Naive thymus-derived CD8-positive, alpha-beta T cell (primary cell): Measurements from ENCODE around the gene CTIF. TPM values are rescaled to one million over a fixed set of nuclear protein-coding genes. Genes with fewer than 3 reads are reported as not detected.

Experiments used
- ATAC-seq, 2 donors: fragments of 150-1000 bp; cut with Tn5 transposase in 1 of 2; sonication (Bioruptor Pico), chemical (Tn5 transposase) in 1 of 2; 1 replicate in 1 of 2; 2 replicates in 1 of 2; pipeline ENCODE4 v1.10.0; 2021; ENCODE audit warnings: mild to moderate bottlenecking in 2 of 2, moderate library complexity in 2 of 2
- POLR2A ChIA-PET: fragments of 350-600 bp; sonication (Branson Sonifier 250); formaldehyde crosslinking; loops from one replicate; lab custom pipeline; 2021; ENCODE audit warnings: antibody characterized with exemption; lab: Charles Lee
- DNase-seq, 10 donors: peaks; one replicate each; pipeline versions ENCODE4 v3.0.0 to v3.0.0-alpha.2; 2020 to 2022
- H3K27ac Mint-ChIP-seq, 10 donors: one replicate each; pipeline ENCODE4 v1.8.0; 2020 to 2022; ENCODE audit warnings: mild to moderate bottlenecking in 10 of 10, mixed read lengths in 10 of 10, moderate library complexity in 4 of 10, inconsistent platforms in 1 of 10
- H3K27me3 Mint-ChIP-seq, 5 donors: one replicate each; pipeline ENCODE4 v1.8.0; 2021 to 2022; ENCODE audit warnings: mixed read lengths in 5 of 5
- H3K36me3 Mint-ChIP-seq, 3 donors: one replicate each; pipeline ENCODE4 v1.8.0; 2020 to 2022; ENCODE audit warnings: mixed read lengths in 3 of 3, mild to moderate bottlenecking in 2 of 3, inconsistent platforms in 1 of 3
- H3K4me1 Mint-ChIP-seq, 4 donors: one replicate each; pipeline ENCODE4 v1.8.0; 2021 to 2022; ENCODE audit warnings: mixed read lengths in 4 of 4
- H3K4me3 Mint-ChIP-seq, 10 donors: one replicate each; pipeline ENCODE4 v1.8.0; 2020 to 2022; ENCODE audit warnings: mild to moderate bottlenecking in 10 of 10, mixed read lengths in 10 of 10, moderate library complexity in 6 of 10, inconsistent platforms in 1 of 10
- H3K9me3 Mint-ChIP-seq, 9 donors: one replicate each; pipeline ENCODE4 v1.8.0; 2020 to 2022; ENCODE audit warnings: mixed read lengths in 9 of 9, mild to moderate bottlenecking in 3 of 9, inconsistent platforms in 1 of 9, moderate library complexity in 1 of 9
- polyA plus RNA-seq, 3 donors: library from polyadenylated mRNA; unstranded; fragments of 300-500 nt; fragmentation: Illumina TruSeq; gene quantifications; one replicate each; pipeline ENCODE4 v1.2.3, GENCODE V29; 2021
- total RNA-seq, 8 experiments: library from RNA in 2 of 8; stranded (reverse) in 2 of 8; gene quantifications; one replicate each; pipeline ENCODE4 v1.2.3 and lab custom pipeline; 2021 to 2026

Gene CTIF
- total and polyA plus RNA-seq, 5 experiments from 2014 or later = 0.06 to 3.4 (median 2.0) TPM; not detected in 2

DNA sequence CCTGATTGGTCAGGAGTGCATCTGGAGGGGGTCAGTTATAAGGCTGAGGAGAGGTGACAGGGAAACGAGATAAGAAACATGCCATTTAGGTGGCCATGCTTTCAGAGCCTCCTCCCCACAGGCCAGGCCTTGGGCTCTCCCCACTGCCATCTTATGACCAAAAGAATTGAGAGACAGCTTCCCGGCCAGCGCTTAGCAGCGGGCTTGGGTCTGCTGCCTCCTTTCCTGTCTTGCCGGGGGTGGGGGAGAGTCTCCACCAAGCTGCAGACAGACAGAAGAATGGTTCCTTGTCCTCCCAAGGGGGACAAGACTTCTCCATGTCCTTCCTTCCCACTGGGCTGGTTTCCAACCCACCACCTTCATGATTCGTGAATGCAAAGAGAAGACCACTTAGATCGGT, 240.6 kb downstream of the CTIF start:
- POLR2A ChIA-PET = interaction anchor here (0.9 kb wide), 1 partner anchor 173 kb away, joined by 3 read pairs; no protein-coding TSS in a partner anchor
- H3K27ac Mint-ChIP-seq = peak overlapping the region in 3 of 10 donors; percentile 11 to 63 (median 15)
- H3K9me3 Mint-ChIP-seq = no peaks in the 10 kb centered on the region
- no peak overlapping the region for H3K4me3 Mint-ChIP-seq
- H3K4me1 Mint-ChIP-seq = peaks cover 0 to 29% (median 1%) of the 10 kb centered on the region in 4 donors
- no peaks in the 10 kb centered on the region for H3K36me3 Mint-ChIP-seq
- peaks cover 0 to 5% (median 0%) of the 10 kb centered on the region in 5 donors for H3K27me3 Mint-ChIP-seq
- DNase-seq (no peak), ATAC-seq (no peak)

DNA sequence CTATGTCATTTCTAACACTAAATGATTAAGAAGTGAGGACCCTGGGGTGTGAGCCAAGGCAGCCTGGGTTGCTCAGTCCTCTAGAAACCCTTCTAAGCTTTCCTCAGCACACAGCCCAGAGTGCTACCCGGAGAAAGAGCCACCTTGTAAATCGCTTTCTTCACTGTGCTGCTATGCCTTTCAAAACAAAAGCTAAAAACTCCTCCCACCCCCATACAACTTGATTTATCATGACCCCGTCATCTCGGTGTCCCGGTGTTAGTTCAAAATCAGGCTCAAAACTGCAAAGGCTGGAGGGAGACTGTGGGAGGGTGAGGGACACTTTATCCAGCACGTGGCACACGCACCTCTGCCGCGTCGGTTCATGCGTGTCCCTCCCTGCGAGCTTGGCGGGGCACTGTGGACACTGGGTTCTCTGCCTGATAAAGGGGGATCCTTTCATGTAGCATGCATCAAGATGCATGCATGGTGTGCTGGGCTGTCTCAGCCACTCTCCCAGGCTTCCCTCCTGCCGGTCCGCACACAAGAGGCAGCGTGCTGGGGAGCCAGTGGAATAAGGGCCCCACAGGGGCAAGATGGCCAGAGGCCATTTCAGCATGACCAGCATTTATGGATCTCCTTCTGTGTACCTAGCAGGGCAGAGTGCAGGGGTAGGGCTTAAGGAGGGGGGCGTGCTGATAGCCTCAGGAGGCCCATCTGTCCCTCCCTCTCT, 241.5 kb downstream of the CTIF start:
- POLR2A ChIA-PET = no interaction called here
- peaks cover 0 to 38% (median 3%) of the 10 kb centered on the region in 4 donors for H3K4me1 Mint-ChIP-seq
- H3K27me3 Mint-ChIP-seq = peaks cover 0 to 3% (median 0%) of the 10 kb centered on the region in 5 donors
- DNase-seq (no peak), ATAC-seq (no peak)
- H3K27ac Mint-ChIP-seq = peak overlapping the region in 3 of 10 donors; percentile 20 to 63 (median 51)
- no peak overlapping the region for H3K4me3 Mint-ChIP-seq
- no peaks in the 10 kb centered on the region for H3K9me3 Mint-ChIP-seq
- no peaks in the 10 kb centered on the region for H3K36me3 Mint-ChIP-seq

DNA sequence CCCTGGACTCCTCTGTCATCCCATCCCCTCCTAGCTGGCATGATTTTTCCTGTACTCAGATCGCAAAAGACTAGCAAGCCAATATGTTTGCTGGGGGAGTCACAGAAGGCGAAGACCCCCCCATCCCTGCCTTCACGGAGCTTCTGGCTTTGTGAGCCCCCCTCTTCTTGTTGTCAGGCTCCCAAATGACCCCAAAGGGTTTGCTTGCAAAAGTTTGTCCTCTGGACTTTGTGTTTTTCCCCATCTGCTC, 242.0 kb downstream of the CTIF start:
- DNase-seq (no peak), ATAC-seq (no peak)
- Mint-ChIP-seq H3K27ac (peak overlapping the region in 1 of 10 donors; percentile 20), H3K27me3 (no peaks in the 10 kb centered on the region), H3K9me3 (no peaks in the 10 kb centered on the region), H3K4me3 (no peak overlapping the region), H3K36me3 (no peaks in the 10 kb centered on the region), H3K4me1 (peaks cover 0 to 43% (median 2%) of the 10 kb centered on the region in 4 donors)
- POLR2A ChIA-PET = no interaction called here

DNA sequence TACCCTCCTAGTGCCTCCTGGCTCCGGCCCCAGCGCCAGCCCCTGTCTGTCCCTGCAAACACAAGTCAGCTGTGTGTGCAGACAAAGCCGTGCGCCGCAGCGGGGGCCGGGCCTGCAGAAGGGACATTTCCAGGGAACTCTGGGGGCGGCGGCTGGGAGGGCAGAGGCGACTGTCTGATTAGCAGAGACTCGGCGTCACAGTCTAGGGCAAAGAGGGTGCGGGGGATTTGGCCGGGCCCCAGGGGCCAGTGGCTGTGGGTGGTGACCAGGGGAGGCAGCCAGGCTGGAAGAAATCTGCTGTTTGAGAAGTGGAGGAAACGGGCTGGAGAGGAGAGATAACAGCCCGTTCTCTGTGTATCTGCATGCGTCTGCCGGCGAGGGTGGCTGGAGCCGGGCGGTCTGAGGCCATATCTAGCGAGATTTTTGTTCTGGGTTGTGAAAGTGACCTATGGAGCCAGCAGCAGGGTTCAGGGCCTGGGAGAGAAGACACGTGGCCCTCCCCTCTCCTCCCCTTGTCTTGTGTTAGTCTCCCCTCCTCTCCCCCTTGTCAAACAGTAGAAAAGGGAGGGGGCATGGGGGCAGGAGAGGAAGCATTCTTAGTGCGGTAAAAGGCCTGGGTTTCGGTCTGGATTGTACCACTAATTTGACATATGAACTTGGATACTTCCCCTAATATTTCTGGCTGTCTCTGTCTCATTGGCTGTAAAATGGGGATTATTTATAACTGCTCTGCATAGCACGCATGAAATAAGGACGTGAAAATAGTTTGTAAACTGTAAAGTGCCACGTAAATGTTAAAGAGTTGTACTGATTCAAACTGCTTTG, 242.5 kb downstream of the CTIF start:
- H3K27ac Mint-ChIP-seq = peak overlapping the region in 2 of 10 donors; percentile 15 to 18
- POLR2A ChIA-PET = no interaction called here
- H3K27me3 Mint-ChIP-seq = no peaks in the 10 kb centered on the region
- H3K4me1 Mint-ChIP-seq = peaks cover 0 to 47% (median 2%) of the 10 kb centered on the region in 4 donors
- DNase-seq (no peak), ATAC-seq (no peak)
- H3K4me3 Mint-ChIP-seq = peak overlapping the region in 1 of 10 donors; percentile 28
- H3K36me3 Mint-ChIP-seq = no peaks in the 10 kb centered on the region
- H3K9me3 Mint-ChIP-seq = no peaks in the 10 kb centered on the region

DNA sequence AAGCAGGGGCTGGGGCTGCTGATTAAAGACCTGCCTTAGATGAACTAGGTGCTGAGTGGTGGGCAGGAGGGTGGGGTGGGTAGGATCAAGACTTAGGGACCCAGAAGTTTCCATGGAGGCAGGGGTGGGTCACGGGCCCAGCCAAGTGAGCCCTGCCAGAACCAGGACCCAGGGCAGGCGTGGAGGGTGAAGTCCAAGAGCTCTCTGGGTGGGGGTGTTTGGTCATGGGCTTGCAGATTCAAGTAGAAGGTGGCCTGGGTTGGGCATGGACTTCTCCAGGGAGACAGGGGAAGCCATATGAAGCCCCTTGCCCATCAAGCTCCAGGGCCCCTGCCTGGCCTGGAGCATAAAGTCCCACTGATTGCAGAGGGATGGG, 243.1 kb downstream of the CTIF start:
- H3K4me3 Mint-ChIP-seq = no peak overlapping the region
- DNase-seq (no peak), ATAC-seq (no peak)
- no peaks in the 10 kb centered on the region for H3K9me3 Mint-ChIP-seq
- POLR2A ChIA-PET = no interaction called here
- peaks cover 0 to 49% (median 3%) of the 10 kb centered on the region in 4 donors for H3K4me1 Mint-ChIP-seq
- no peaks in the 10 kb centered on the region for H3K27me3 Mint-ChIP-seq
- peak overlapping the region in 1 of 10 donors; percentile 31 for H3K27ac Mint-ChIP-seq
- no peaks in the 10 kb centered on the region for H3K36me3 Mint-ChIP-seq

DNA sequence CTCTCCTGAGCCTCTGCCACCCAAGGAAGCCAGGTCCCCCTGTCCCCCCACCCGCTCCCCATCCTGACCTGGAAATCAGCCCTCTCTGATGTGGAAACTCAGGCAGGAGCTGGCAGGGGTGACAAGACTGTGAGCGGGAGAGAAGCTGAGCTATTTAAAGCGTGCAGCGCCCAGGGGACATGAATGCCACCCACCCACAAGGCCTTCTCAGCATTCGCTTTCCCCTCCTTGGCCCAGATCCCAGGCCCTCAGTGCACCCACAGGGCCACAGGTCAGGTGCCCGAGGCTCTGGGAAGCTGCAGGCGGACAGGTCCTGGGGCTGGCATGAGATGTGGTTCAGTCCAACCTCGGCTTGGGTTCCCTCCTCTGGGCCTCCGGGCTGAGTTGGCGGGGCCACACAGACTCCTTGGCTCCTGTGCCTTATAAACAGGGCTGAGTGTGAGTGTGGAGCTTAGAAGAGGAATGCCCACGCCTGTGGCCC, 243.6 kb downstream of the CTIF start:
- H3K4me3 Mint-ChIP-seq = no peak overlapping the region

DNA sequence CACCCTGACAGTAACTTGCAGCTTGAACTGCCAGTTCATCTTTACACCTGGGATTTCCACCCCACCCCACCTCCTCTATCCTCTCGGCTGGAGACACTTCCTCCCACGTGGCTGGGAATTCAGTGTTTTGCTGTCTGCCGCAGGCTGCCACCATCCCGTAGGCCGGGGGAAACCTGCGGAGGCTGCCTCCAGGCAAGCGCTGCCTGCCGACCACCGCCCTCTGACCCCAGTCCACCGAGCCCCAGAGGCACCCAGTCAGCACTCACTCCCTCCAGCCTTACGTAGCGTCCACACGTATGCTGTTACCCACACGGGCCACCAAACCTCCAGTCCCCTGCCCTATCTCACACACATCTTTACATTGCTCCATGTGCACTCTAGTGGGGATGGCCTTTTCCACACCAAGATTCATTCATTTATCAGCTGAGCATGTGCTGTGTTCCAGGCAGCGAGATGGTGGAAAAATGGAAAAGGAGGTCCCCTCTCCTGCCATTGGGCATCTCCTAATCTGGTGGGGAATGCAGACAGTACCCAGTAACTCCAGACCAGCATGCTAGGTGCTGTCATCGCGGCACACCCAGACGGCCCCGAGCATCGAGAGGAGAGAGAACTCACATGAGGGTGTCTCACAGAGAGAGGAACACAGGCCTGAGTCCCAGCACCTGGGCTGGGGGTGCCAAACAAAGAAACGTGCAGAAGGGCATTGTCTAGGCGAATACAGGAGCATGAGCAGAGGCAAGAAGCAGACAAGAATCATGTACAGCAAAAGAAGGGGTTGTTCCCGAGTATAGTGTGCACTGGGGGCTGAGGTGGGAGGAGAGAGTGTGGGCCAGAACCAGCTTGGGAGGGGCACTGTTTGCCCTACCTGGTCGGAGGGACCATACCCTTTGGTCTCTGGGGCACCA, 245.0 kb downstream of the CTIF start:
- no peaks in the 10 kb centered on the region for H3K9me3 Mint-ChIP-seq
- ATAC-seq = no peak
- H3K4me3 Mint-ChIP-seq = peak overlapping the region in 1 of 10 donors; percentile 26
- H3K36me3 Mint-ChIP-seq = no peaks in the 10 kb centered on the region
- peak overlapping the region in 5 of 10 donors; percentile 6 to 71 (median 41) for H3K27ac Mint-ChIP-seq
- no peak for DNase-seq
- POLR2A ChIA-PET = interaction anchor here (0.7 kb wide), 1 partner anchor 37 kb away, joined by 3 read pairs; no protein-coding TSS in a partner anchor
- no peaks in the 10 kb centered on the region for H3K27me3 Mint-ChIP-seq
- H3K4me1 Mint-ChIP-seq = peaks cover 0 to 46% (median 4%) of the 10 kb centered on the region in 4 donors

More for the DNA sequence above, 243.6 kb downstream of the CTIF start:
- POLR2A ChIA-PET = no interaction called here
- no peaks in the 10 kb centered on the region for H3K27me3 Mint-ChIP-seq
- DNase-seq = no peak
- H3K36me3 Mint-ChIP-seq = no peaks in the 10 kb centered on the region
- peak overlapping the region in 1 of 10 donors; percentile 31 for H3K27ac Mint-ChIP-seq
- no peak for ATAC-seq
- no peaks in the 10 kb centered on the region for H3K9me3 Mint-ChIP-seq
- peaks cover 0 to 45% (median 4%) of the 10 kb centered on the region in 4 donors for H3K4me1 Mint-ChIP-seq

DNA sequence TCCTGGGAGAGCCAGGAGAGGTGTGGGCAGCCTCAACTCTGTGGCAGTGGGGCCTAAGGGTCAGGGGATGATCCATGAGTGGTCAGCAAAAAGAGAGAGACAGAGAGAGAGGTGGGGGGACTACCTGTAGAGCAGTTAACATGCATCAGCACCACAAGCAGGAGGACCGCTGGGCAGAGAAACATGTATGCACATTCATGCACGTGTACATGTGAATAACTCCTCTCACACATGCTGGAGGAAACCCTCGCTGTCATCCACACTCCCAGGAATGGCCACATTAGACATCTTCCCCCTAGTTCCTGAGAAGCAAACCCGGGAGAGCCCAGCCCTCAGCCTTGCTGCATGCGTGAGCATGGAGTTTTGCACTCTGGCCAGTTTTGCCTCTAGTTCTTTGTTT, 245.8 kb downstream of the CTIF start:
- no peak for ATAC-seq
- Mint-ChIP-seq H3K27me3 (no peaks in the 10 kb centered on the region), H3K36me3 (no peaks in the 10 kb centered on the region), H3K27ac (peak overlapping the region in 4 of 10 donors; percentile 28 to 82 (median 61)), H3K4me3 (peak overlapping the region in 1 of 10 donors; percentile 78), H3K9me3 (no peaks in the 10 kb centered on the region), H3K4me1 (peaks cover 0 to 46% (median 4%) of the 10 kb centered on the region in 4 donors)
- no peak for DNase-seq
- POLR2A ChIA-PET = no interaction called here

DNA sequence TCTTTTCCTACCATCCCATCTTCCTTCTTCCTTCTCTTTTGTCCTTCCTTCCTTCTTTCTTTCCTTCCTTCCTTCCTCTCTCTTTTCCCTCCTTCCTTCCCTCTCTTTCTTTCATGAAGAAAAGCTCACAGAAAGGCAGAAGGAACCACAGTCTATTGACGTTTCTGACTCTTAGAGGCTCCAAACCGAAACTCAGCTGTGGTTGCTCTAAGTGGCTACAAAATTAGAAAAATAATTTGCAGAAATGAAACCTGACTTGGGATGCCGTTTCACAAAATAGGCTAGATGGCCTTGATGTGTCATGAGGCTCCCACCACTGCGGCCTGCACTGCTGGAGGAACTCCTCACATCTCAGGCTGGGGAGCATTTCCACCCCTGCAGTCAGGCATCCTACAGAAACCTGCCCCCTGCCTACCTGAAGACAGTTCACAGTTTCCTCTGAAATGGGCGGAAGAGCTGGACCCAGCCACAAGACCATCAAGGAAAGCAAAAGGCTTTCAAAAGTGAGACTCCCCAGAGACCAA, 246.3 kb downstream of the CTIF start:
- Mint-ChIP-seq H3K9me3 (no peaks in the 10 kb centered on the region), H3K4me1 (peaks cover 0 to 48% (median 4%) of the 10 kb centered on the region in 4 donors), H3K4me3 (peak overlapping the region in 2 of 10 donors; percentile 46 to 78), H3K27me3 (no peaks in the 10 kb centered on the region), H3K27ac (peak overlapping the region in 5 of 10 donors; percentile 11 to 82 (median 68)), H3K36me3 (no peaks in the 10 kb centered on the region)
- peak in 3 of 10 donors; percentile 7 to 52 (median 31) for DNase-seq
- POLR2A ChIA-PET = no interaction called here
- ATAC-seq = peak; percentile 14 to 46

DNA sequence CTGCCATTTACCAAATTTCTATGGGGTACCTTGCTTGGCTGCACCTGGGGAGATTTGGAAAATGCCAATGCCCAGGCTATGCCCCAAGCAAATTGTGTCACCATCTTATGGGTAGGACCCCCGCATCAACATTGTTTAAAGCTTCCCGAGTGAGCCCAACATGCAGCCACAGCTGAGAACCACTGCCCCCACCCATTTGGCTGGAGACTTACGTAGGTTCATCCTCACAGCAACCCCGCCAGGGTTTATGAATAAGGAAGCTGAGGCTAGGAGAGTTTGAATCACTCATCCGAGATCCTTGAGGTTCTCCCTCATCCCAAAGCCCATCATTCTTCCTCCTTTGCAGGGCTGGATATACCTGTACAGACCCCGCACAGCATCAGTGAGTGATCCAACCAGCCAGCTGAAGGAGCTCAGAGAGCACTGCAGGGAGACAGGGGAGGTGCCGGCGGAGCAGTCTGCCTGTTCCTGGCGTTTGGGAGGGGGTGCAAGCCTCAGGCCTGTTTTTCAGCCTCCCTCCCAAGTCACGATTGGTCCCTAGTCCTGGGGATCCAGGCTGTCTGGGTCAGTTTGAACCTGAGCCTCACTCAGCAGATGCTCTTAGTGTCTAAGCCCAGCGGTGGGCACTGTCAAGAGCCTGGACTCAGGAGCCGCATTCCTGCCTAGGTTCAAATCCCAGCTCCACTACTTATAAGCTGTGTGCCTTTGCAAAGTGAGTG, 247.1 kb downstream of the CTIF start:
- DNase-seq = peak in 1 of 10 donors; percentile 26
- H3K9me3 Mint-ChIP-seq = no peaks in the 10 kb centered on the region

DNA sequence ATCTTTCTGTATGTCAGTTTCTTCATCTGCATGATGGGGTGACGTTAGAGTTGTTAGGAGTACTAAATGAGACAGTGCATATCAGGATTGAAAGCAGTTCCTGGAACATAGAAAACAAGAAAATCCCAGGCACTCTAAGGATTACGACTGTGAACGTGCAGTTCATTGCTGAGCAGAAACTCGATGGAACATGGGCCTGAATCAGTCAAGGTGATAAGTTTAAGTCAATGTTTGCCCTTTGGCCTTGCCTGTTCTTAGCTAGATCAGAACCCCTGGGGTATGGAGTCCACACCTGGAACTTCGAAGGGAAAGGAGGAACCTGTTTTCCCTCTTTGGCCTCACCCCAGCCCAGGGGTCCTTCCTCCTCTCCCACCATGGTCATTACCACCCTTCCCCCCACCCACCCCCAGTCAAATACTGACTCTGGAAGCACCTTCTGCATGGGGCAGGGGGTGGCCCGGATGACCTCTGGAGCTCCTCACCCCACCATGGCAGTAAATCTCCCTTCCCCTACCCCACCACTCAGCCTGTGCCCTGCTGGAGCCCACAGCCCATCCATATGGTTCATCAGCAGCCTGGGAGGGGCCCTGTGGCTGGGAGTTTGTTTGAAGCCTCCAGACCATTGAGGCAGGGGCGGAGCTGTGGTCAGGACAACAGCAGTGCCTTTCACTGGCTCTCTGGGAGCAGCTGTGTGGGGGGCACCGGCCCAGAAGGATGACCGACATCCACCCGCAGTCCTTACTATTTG, 247.8 kb downstream of the CTIF start:
- Mint-ChIP-seq H3K27ac (peak overlapping the region in 1 of 10 donors; percentile 43), H3K4me1 (peaks cover 0 to 53% (median 5%) of the 10 kb centered on the region in 4 donors)
- POLR2A ChIA-PET = interaction anchor here (1.2 kb wide), 1 partner anchor 165 kb away, joined by 5 read pairs; no protein-coding TSS in a partner anchor

More for the DNA sequence above, 247.1 kb downstream of the CTIF start:
- Mint-ChIP-seq H3K4me3 (no peak overlapping the region), H3K27ac (peak overlapping the region in 1 of 10 donors; percentile 68), H3K27me3 (no peaks in the 10 kb centered on the region), H3K4me1 (peaks cover 0 to 52% (median 4%) of the 10 kb centered on the region in 4 donors), H3K36me3 (no peaks in the 10 kb centered on the region)
- no peak for ATAC-seq
- POLR2A ChIA-PET = interaction anchor here (0.6 to 1.2 kb wide), 2 partner anchors 95 to 166 kb away, joined by 3 to 5 read pairs; no protein-coding TSS in a partner anchor

More for the DNA sequence above, 247.8 kb downstream of the CTIF start:
- no peak overlapping the region for H3K4me3 Mint-ChIP-seq
- no peaks in the 10 kb centered on the region for H3K27me3 Mint-ChIP-seq
- ATAC-seq = no peak
- DNase-seq = peak in 1 of 10 donors; percentile 49
- H3K9me3 Mint-ChIP-seq = no peaks in the 10 kb centered on the region
- H3K36me3 Mint-ChIP-seq = no peaks in the 10 kb centered on the region
